HL-60/S4 (cell line): Measurements from ENCODE around the gene ENDOU.
"Not testable (repeated sequence)": the region's sequence is repeated elsewhere in the genome, so short reads cannot be mapped to it uniquely, and the experiment has no call there.

Source experiments
- in situ Hi-C: fragments of 300-500 bp; cut with MboI; formaldehyde crosslinking; loops from 2 replicates; pipeline ENCODE4 v1.14.3; 2022; ENCODE audit warnings: low sequenced_read_pairs

The ENDOU gene

GRCh38 chr12:47704719-47705118 lies 20.6 kb downstream of the ENDOU start:
- in situ Hi-C loops: no loop called here

GRCh38 chr12:47700263-47700662 lies 25.0 kb downstream of the ENDOU start:
- in situ Hi-C loops: no loop called here

GRCh38 chr12:47698631-47699030 lies 26.7 kb downstream of the ENDOU start:
- in situ Hi-C loops: no loop called here

- in situ Hi-C loops: no loop called here
These were observed 27.2 kb downstream of the ENDOU start for GRCh38 chr12:47698055-47698454.

- in situ Hi-C loops: no loop called here
These were observed 36.1 kb downstream of the ENDOU start for GRCh38 chr12:47689215-47689614.

GRCh38 chr12:47687636-47688035 lies 37.7 kb downstream of the ENDOU start:
- in situ Hi-C loops: no loop called here

- in situ Hi-C loops: no loop called here
These were observed 38.5 kb downstream of the ENDOU start for GRCh38 chr12:47686645-47687240.

GRCh38 chr12:47679785-47680184 lies 45.5 kb downstream of the ENDOU start:
- in situ Hi-C loops: no loop called here

GRCh38 chr12:47672068-47672467 lies 53.2 kb downstream of the ENDOU start:
- in situ Hi-C loops: no loop called here

- in situ Hi-C loops: not testable (repeated sequence)
These were observed 57.4 kb downstream of the ENDOU start for GRCh38 chr12:47667935-47668334.
